Raji (cell line): Measurements from ENCODE around the gene EPHA8.

Experiments
- POLR2A ChIP-seq: IDR thresholded peaks from 2 replicates; pipeline ENCODE4 v1.6.1; 2011; ENCODE audit warnings: low read depth, low read length, control low read depth; ENCODE audit not compliant: insufficient read depth

Gene EPHA8

GRCh38 chr1:22562584-22563583 is at the start of gene EPHA8:
Gene EPHA8 (plus strand): TSS chr1:22563489. CDS start chr1:22563636, 147 bp downstream.
- no peak for TF ChIP-seq POLR2A

- TF ChIP-seq POLR2A, result no peak
Measured at GRCh38 chr1:22516906-22517571, 46.2 kb upstream of the EPHA8 start.

GRCh38 chr1:22517956-22518355 is 45.3 kb upstream of the EPHA8 start:
- no peak for TF ChIP-seq POLR2A

- TF ChIP-seq POLR2A, result no peak
Measured at GRCh38 chr1:22518379-22518778, 44.9 kb upstream of the EPHA8 start.

- TF ChIP-seq POLR2A, result no peak
Measured at GRCh38 chr1:22520871-22521270, 42.4 kb upstream of the EPHA8 start.

- no peak for TF ChIP-seq POLR2A
Measured at GRCh38 chr1:22521692-22522091, 41.6 kb upstream of the EPHA8 start.

- TF ChIP-seq POLR2A, result no peak
Measured at GRCh38 chr1:22522221-22522743, 41.0 kb upstream of the EPHA8 start.

- no peak for TF ChIP-seq POLR2A
Measured at GRCh38 chr1:22524481-22524880, 38.8 kb upstream of the EPHA8 start.

- no peak for TF ChIP-seq POLR2A
Measured at GRCh38 chr1:22525211-22525610, 38.1 kb upstream of the EPHA8 start.

- TF ChIP-seq POLR2A, result no peak
Measured at GRCh38 chr1:22525646-22526045, 37.6 kb upstream of the EPHA8 start.

- no peak for TF ChIP-seq POLR2A
Measured at GRCh38 chr1:22526098-22526497, 37.2 kb upstream of the EPHA8 start.

- no peak for TF ChIP-seq POLR2A
Measured at GRCh38 chr1:22526677-22527076, 36.6 kb upstream of the EPHA8 start.

- TF ChIP-seq POLR2A, result no peak
Measured at GRCh38 chr1:22527122-22527521, 36.2 kb upstream of the EPHA8 start.

GRCh38 chr1:22527555-22528296 is 35.6 kb upstream of the EPHA8 start:
- no peak for TF ChIP-seq POLR2A

- no peak for TF ChIP-seq POLR2A
Measured at GRCh38 chr1:22528451-22528850, 34.8 kb upstream of the EPHA8 start.

GRCh38 chr1:22529901-22530621 is 33.2 kb upstream of the EPHA8 start:
- no peak for TF ChIP-seq POLR2A
